Measurements from ENCODE around the gene KDM4C. TPM values are rescaled to one million over a fixed set of nuclear protein-coding genes. Genes with fewer than 3 reads are reported as not detected.

KDM4C gene
- total RNA-seq, 1 donor = 50.7 TPM

- no peak overlapping the region for H2AFZ ChIP-seq (ENCODE audit: low read length)
- no peak for DNase-seq (ENCODE audit: insufficient read length, low spot score, missing footprints)
- H3K79me2 ChIP-seq (ENCODE audit: insufficient read depth, low read length) = peaks cover 90% of the 10 kb centered on the region
- H3K27me3 ChIP-seq (ENCODE audit: insufficient read depth, low read length) = no peaks in the 10 kb centered on the region
- peaks cover 9% of the 10 kb centered on the region for H3K4me1 ChIP-seq (ENCODE audit: insufficient read depth, low read length)
- H3K27ac ChIP-seq (ENCODE audit: low read depth, low read length) = no peak overlapping the region
- H3K9me3 ChIP-seq (ENCODE audit: low read depth, low read length) = no peaks in the 10 kb centered on the region
- peaks cover 46% of the 10 kb centered on the region for H4K20me1 ChIP-seq (ENCODE audit: insufficient read depth, low read length)
- no peak overlapping the region for H3K4me2 ChIP-seq (ENCODE audit: insufficient read depth, low read length)
- H3K4me3 ChIP-seq (ENCODE audit: insufficient read depth, low read length) = no peak overlapping the region
- TF ChIP-seq CTCF (IDR thresholded peaks at IDR 0.05; ENCODE audit: extremely low read depth, low read depth, low read length) = no peak
- H3K36me3 ChIP-seq (ENCODE audit: insufficient read depth, low read length) = no peaks in the 10 kb centered on the region
Measured at GRCh38 chr9:6764011-6764410, 6.2 kb downstream of the KDM4C start.

GRCh38 chr9:6764523-6764922 is 6.8 kb downstream of the KDM4C start:
- H3K4me2 ChIP-seq (ENCODE audit: insufficient read depth, low read length) = no peak overlapping the region
- DNase-seq (ENCODE audit: insufficient read length, low spot score, missing footprints) = no peak

DNA sequence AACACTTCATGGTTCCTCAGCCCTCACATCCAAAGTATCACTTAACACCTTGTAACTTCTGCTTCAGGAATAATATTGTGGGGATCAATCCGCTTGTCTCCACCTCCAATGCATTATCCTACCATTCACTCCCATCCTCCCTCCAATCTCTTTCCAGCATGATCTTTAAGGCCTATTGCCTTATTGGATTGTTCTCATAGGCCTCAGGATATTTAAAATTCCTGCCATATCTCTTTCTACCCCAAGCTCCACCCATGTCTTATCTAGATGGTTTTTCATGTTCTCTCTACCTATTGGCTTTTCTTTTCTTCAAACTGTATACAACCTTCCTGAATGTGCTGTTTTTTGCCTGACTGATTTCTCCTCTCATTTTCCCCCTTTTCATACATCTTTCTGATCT is 7.2 kb downstream of the KDM4C start:
- Histone ChIP-seq H3K27ac (ENCODE audit: low read depth, low read length) (no peak overlapping the region), H3K9me3 (ENCODE audit: low read depth, low read length) (no peaks in the 10 kb centered on the region), H3K36me3 (ENCODE audit: insufficient read depth, low read length) (no peaks in the 10 kb centered on the region), H3K4me3 (ENCODE audit: insufficient read depth, low read length) (no peak overlapping the region), H3K79me2 (ENCODE audit: insufficient read depth, low read length) (peaks cover 92% of the 10 kb centered on the region), H4K20me1 (ENCODE audit: insufficient read depth, low read length) (peaks cover 44% of the 10 kb centered on the region), H3K4me2 (ENCODE audit: insufficient read depth, low read length) (no peak overlapping the region), H3K27me3 (ENCODE audit: insufficient read depth, low read length) (no peaks in the 10 kb centered on the region), H2AFZ (ENCODE audit: low read length) (no peak overlapping the region), H3K4me1 (ENCODE audit: insufficient read depth, low read length) (peaks cover 3% of the 10 kb centered on the region)
- TF ChIP-seq CTCF (IDR thresholded peaks at IDR 0.05; ENCODE audit: extremely low read depth, low read depth, low read length) = no peak
- no peak for DNase-seq (ENCODE audit: insufficient read length, low spot score, missing footprints)

More at GRCh38 chr9:6764523-6764922, 6.8 kb downstream of the KDM4C start:
- Histone ChIP-seq H3K27ac (ENCODE audit: low read depth, low read length) (no peak overlapping the region), H2AFZ (ENCODE audit: low read length) (no peak overlapping the region), H3K9me3 (ENCODE audit: low read depth, low read length) (no peaks in the 10 kb centered on the region), H3K79me2 (ENCODE audit: insufficient read depth, low read length) (peaks cover 92% of the 10 kb centered on the region), H4K20me1 (ENCODE audit: insufficient read depth, low read length) (peaks cover 47% of the 10 kb centered on the region), H3K36me3 (ENCODE audit: insufficient read depth, low read length) (no peaks in the 10 kb centered on the region), H3K4me3 (ENCODE audit: insufficient read depth, low read length) (no peak overlapping the region), H3K27me3 (ENCODE audit: insufficient read depth, low read length) (no peaks in the 10 kb centered on the region), H3K4me1 (ENCODE audit: insufficient read depth, low read length) (peaks cover 6% of the 10 kb centered on the region)
- no peak for TF ChIP-seq CTCF (IDR thresholded peaks at IDR 0.05; ENCODE audit: extremely low read depth, low read depth, low read length)

DNA sequence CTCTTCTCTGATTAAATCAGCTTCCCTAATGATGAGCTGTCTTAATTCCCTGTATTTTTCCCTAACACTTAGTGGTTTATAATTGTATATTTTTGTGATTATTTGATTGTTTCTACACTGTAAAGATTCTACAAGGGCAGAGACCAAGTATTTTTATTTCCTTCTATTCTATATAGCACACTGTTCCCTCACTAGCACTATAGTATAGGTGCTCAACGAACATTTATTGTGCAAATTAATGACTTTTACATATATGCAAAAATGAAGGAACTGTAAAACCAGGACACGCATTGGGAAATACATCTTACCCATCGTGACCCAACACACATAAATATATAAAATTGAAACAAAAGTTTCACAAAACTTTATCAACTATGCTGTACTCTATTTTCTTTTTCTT is 7.6 kb downstream of the KDM4C start:
- H3K27ac ChIP-seq (ENCODE audit: low read depth, low read length) = no peak overlapping the region
- no peak overlapping the region for H3K4me2 ChIP-seq (ENCODE audit: insufficient read depth, low read length)
- no peaks in the 10 kb centered on the region for H3K36me3 ChIP-seq (ENCODE audit: insufficient read depth, low read length)
- peaks cover 45% of the 10 kb centered on the region for H4K20me1 ChIP-seq (ENCODE audit: insufficient read depth, low read length)
- DNase-seq (ENCODE audit: insufficient read length, low spot score, missing footprints) = no peak
- H3K27me3 ChIP-seq (ENCODE audit: insufficient read depth, low read length) = no peaks in the 10 kb centered on the region
- peaks cover 93% of the 10 kb centered on the region for H3K79me2 ChIP-seq (ENCODE audit: insufficient read depth, low read length)
- no peak overlapping the region for H3K4me3 ChIP-seq (ENCODE audit: insufficient read depth, low read length)
- H3K4me1 ChIP-seq (ENCODE audit: insufficient read depth, low read length) = no peaks in the 10 kb centered on the region
- no peaks in the 10 kb centered on the region for H3K9me3 ChIP-seq (ENCODE audit: low read depth, low read length)
- TF ChIP-seq CTCF (IDR thresholded peaks at IDR 0.05; ENCODE audit: extremely low read depth, low read depth, low read length) = no peak
- H2AFZ ChIP-seq (ENCODE audit: low read length) = no peak overlapping the region

Data from osteoblast (primary cell).